HG02970 (cell line): Measurements from ENCODE around the gene ATCAY.
"Not testable (repeated sequence)": the region's sequence is repeated elsewhere in the genome, so short reads cannot be mapped to it uniquely, and the experiment has no call there.

Source experiments
- ATAC-seq: cut with Tn5 transposase; IDR thresholded peaks from one replicate; pipeline ENCODE4 v1.9.1; 2021; ENCODE audit warnings: mild to moderate bottlenecking, moderate library complexity, moderate number of reproducible peaks; ENCODE audit not compliant: unreplicated experiment, low FRiP score

ATCAY gene

GRCh38 chr19:3852614-3853254 is 27.8 kb upstream of the ATCAY start:
- no peak for ATAC-seq

- no peak for ATAC-seq
Observed at GRCh38 chr19:3855320-3855719, 25.2 kb upstream of the ATCAY start.

GRCh38 chr19:3857449-3858003 is 23.0 kb upstream of the ATCAY start:
- ATAC-seq = no peak

- no peak for ATAC-seq
Observed at GRCh38 chr19:3860499-3860898, 20.0 kb upstream of the ATCAY start.

GRCh38 chr19:3862826-3863500 is 17.5 kb upstream of the ATCAY start:
- ATAC-seq = no peak

- no peak for ATAC-seq
Observed at GRCh38 chr19:3863648-3864047, 16.8 kb upstream of the ATCAY start.

GRCh38 chr19:3866910-3867638 is 13.4 kb upstream of the ATCAY start:
- ATAC-seq = no peak

GRCh38 chr19:3867971-3868769 is 12.3 kb upstream of the ATCAY start:
- no peak for ATAC-seq

GRCh38 chr19:3868770-3869456 is 11.6 kb upstream of the ATCAY start, which contains the start of gene ZFR2:
Gene ZFR2 (minus strand): TSS chr19:3869038. CDS start chr19:3869017, 21 bp downstream.
- no peak for ATAC-seq

GRCh38 chr19:3873151-3873550 is 7.3 kb upstream of the ATCAY start:
- ATAC-seq = no peak

- ATAC-seq = not testable (repeated sequence)
Observed at GRCh38 chr19:3874695-3875094, 5.8 kb upstream of the ATCAY start.

GRCh38 chr19:3879656-3880055 is 829 bp upstream of the ATCAY start:
- ATAC-seq = no peak

- ATAC-seq = no peak
Observed at GRCh38 chr19:3881272-3882040, 971 bp downstream of the ATCAY start.

- no peak for ATAC-seq
Observed at GRCh38 chr19:3882041-3882384, 1.5 kb downstream of the ATCAY start.

- no peak for ATAC-seq
Observed at GRCh38 chr19:3890591-3890990, 10.1 kb downstream of the ATCAY start.

- no peak for ATAC-seq
Observed at GRCh38 chr19:3893509-3894179, 13.2 kb downstream of the ATCAY start.

GRCh38 chr19:3894959-3895358 is 14.5 kb downstream of the ATCAY start:
- not testable (repeated sequence) for ATAC-seq

- no peak for ATAC-seq
Observed at GRCh38 chr19:3895788-3896187, 15.3 kb downstream of the ATCAY start.

- no peak for ATAC-seq
Observed at GRCh38 chr19:3897936-3898335, 17.5 kb downstream of the ATCAY start.
